GM19468 (cell line): ENCODE data around the gene EHD4.

Source experiments
- ATAC-seq: cut with Tn5 transposase; IDR thresholded peaks from one replicate; pipeline ENCODE4 v1.9.1; 2021; ENCODE audit warnings: mild to moderate bottlenecking, moderate library complexity, moderate number of reproducible peaks; ENCODE audit not compliant: unreplicated experiment; ENCODE audit errors: extremely low read depth

The EHD4 gene

DNA sequence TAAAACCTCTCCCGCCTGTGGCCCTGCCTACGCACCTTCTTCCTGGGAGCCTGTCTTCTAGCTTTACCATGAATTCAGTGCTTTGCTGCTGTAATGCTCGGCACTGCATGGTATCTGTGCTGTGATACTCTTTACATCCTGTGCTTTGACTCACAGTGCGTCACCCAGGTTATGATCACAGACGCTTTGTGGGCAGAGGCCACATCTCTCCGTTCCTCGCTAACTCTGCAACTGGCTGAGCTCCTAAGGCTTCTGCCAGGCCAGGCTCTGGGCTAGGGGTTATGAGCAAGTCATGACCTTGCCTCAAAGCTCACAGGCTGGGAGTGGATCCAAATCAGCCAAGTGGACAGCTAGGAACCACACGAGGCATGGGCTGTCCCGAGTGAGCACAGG is 101.7 kb downstream of the EHD4 start:
- ATAC-seq = no peak

DNA sequence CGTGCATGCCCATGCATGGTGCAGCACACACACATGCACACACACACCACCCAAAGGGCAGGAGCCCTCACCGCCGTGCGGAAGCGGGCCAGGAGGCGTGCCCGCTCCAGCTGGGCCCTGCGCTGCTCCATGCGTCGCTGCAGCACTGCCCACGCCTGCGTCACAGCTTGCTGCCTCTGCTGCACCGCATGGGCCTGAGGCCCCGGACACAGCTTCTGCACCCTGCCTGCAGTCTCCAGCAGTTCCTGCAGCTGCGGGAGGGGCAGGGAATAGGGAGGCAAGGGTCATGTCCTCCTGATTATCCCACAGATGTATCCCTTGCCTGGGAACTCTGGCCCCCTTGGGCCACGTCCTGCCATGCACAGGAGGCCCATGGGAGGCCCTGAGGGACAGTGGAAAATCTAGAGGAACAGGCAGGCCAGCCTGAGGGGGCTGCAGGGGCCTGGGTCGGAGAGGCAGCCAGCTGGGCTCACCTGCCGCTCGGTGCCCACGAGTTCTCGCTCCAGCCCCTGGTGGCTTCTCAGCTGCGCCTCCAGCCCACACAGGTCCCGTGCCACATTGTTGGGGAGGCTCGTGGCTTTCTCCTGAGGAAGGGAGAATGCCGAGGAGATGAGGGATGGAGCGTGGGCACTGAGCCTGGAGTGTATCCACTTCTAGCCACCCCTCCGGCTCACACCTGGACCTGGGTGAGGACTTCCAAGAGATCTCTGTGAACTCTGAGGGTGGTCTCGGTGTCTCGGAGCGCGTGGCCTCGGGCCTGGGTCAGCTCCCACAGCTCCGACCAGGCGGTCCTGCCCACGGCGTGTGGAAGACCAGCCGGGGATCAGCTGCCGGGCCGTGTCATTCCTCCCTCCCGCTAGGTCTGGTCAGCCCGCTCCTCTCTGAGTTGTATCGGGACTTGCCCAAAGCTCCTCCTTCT is 102.3 kb downstream of the EHD4 start:
- ATAC-seq = no peak

DNA sequence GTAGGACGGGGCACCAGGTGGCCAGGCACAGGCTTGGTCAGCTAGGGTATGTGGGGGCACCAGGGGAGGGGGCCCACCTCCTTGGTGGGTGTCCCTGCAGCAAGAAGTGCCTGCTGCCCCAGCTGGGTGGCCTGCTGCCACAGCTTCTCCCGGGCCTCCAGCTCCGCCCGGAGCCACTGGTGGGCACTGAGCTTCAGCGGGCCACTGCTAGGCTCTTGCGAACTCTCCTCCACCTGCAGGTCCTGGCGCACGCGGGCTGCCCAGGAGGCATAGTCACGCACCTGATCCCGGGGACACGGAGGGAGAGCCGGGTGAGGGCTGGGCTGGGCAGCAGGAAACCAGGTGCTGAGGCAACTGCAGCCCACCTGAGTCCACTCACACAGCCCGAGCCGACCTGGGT is 104.0 kb downstream of the EHD4 start:
- no peak for ATAC-seq

DNA sequence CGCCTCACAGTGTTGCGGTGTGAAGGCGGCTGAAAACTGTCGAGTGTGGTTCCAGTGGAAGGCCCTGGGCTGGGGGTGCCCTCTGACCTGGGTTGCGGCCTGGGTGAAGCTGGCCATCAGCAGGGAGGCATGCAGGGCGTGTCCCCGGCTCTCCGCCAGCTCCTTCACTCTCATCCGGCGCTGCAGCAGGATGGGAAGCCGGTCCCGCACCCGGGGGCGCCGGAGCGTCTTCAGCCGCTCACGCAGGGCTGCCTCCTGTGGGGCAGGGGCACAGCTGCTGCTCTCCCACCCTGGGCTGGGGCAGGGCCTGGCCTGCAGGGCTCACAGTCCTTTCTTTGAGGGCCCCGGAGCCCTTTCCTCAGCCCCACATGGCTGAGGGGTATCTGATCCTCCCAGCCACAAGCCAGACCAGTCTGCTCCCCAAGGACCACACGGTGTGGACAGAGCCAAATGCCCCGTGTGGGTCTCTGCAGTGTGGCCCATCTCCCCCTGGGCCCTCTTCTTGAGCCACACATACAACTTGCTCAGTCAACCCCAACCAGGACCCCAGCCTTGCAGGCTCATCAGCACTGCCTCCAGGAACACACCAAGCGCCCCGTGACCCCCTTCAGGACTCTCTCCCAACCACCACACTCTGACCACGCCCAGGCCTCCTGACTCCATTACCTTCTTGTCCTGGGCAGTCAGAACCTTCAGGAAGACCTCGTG is 105.3 kb downstream of the EHD4 start:
- ATAC-seq = no peak

DNA sequence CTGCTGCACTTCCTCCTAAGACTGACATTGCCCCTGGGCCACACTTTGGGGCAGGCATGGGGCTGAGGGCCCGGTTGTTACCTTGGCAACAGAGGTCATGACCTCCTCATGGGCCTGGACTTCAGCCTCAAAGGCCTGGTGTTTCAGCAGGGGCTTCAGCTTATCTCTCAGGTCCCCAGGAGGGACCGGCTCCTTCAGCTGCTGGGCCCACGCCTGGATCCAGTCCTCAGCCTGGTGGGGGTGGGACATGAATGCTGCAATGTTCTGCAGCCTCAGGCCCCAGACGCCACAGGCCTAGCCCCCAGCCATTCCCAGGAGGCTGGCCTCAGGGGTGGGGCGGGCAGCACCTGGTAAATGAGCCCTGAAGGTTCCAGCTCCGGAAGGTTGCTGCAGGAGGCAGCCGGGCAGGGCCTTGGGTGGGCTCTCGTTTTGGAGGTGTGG is 106.1 kb downstream of the EHD4 start:
- ATAC-seq = no peak

DNA sequence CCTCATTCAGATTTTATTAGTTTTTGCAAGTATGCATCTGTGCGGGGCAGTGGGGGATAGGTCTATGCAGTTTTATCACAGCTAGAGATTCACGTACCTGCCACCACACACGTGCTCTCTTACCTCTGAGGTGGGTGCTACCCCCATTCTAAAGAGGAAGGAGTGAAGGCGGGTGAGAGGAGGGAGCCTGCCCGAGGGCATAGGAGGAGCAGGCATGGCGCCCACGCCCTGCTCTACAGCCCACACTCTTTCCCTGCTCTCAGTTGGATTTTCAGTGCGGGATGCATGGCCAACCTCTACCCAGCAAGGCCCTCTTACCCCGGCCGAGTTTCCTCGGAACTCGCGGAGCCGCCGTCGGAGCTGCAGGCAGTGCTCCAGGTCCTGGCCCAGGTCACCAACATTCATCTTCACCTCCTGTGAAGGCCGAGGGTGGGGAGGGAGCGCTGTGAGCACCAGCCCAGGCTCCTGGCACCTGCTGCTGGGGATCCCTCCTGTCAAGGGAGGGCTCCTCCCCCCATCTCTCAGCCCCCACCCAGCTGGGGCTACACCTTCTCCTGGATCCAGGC is 106.8 kb downstream of the EHD4 start:
- no peak for ATAC-seq

DNA sequence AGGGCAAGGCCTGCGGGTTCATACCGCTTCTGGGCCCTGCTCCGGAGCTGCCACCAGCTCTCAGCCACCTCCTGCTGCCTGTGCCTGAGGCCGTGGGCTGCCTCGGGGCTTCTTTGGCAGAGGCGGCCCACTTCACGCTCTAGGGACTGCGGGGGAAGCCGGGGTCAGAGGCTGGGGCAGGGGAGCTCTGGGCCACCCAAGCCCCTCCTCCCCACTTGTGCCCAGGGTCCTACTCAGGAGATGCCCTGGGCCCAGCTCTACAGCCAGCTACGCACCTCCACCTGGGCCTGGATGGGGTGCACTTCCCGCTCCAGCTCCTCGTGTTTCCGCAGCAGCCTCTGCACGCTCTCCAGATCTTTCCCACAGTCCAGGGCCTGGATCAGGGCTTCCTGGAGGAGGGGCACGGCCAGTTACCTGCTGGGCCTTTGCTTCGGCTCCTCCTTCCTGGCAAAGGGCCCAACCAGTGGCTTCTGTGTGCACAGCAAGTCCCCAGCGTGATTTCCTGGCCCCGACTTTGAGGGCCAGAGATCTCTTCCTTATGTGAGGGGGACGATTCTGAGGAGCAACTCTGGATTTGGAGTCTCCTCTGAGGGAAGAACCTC is 109.7 kb downstream of the EHD4 start:
- no peak for ATAC-seq

DNA sequence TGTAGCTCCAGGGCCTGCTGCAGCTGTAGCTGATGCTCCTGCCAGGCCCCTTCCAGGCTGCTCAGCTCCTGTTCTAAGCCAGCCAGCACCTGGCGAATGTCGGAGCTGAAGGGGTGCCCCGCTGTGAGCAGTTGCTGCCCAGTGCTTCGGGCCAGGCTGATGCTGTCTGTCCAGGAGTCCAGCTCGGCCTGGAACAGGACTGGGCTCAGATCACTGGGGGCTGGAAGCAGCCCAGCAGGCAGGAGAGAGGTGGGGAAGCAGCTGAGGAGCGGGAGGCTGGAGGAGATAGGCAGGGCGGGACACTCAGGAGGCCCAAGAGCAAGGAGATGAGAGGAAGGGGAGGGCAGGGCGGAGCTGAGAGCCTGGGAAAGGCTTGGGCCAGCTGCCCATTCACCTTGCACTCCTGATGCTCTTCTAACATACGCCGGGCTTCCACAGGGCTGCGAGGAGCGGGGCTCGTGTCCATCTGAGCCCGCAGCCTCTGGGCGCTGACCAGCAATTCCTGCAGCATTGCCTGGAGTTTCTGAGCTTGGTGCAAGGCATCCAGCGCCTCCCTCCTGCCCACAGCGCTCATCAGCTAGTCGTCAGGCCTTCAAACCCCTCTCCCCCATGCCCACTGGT is 110.5 kb downstream of the EHD4 start:
- no peak for ATAC-seq

DNA sequence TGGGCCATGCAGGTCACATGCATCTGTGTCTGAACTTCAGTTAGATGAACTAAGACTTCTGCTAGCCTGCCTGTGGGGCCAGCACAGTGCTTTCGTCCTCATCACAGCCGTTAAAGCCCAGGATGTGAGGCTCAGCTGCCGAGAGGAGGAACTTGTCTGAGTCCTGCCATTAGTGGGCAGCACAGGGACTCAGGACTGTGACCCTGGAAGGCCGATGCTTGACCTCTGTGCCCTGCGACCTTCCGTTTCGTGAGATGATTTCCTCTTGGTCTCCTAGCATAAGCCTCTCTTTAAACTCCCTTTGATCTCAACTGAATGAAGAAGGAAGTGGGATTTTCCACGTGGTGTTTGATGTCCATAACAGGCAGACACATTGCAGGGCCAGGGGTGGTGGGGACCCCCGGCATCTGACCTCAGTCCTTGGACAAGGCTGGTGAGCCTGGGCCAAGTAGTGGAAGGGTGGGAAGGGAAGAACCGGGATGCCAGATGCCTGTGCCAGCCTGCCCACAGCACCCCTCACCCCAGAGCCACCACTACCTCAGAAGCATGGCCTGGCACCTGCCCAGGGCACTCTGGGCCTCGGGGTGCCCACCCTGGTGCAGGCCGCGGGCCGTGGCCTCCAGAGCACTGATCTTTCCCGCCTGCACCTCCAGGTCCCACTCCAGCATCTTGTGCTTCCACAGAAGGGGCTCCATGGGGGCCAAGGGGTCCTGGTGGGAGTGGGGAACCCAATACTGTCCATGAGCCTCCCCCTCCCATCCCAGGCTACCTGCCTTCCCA is 112.1 kb downstream of the EHD4 start:
- no peak for ATAC-seq

DNA sequence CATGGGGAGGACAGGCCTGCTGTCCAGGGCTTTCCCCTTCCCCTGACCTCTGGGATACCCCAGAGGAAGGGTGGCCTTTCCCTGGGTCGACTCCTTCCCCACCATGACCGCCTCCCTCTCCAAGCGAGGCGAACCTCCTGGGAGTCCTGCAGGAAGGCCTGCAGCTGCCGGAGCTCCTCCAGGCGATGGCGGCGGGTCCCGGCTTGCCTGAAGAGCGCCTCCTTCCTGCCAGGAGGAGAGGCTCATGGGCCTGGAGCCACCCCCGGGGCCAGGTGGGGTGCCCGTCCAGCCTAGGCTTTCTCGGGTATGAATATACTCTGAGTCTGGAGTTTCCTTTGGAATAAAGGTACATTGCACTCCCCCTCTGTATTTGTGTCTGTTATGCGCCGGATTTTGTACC is 113.6 kb downstream of the EHD4 start:
- no peak for ATAC-seq

DNA sequence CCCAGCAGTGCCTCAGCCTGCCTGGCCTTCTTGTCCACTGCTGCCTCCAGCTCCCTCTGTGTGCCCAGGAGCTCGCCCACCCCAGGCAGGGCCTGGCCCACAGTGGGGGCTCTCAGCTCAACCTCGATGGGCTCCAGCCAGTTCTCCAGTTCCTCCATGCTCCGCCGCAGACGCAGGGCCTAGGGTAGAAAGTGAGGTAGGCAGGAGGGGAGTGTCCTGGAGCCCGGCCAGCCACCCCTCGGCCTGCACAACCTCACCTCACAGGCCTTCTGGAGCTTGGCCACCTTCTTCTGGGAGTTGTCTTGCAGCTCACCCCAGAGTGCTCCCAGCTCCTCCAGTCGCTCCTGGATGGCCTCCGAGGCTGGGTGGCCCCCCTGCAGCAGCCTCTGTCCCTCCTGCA is 115.0 kb downstream of the EHD4 start:
- no peak for ATAC-seq

DNA sequence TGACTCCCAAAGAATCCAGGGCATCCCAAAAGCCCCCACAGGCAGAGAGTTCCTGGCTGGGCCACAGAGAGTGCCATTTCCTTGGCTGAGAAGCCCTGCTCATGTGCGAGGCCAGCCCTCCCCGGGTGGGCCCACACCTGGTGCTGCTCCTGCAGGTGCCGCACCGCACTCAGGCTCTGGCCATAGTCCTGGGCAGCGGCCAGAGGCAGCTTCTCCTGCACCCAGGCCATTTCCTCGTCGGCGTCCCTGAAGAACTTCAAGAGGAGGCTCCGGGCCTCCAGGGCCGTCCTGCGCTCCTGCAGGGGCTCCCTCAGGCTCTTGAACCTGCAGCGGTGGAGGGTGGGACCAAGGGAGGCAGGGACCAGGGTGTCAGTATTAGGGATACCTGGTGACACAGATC is 115.6 kb downstream of the EHD4 start:
- no peak for ATAC-seq

DNA sequence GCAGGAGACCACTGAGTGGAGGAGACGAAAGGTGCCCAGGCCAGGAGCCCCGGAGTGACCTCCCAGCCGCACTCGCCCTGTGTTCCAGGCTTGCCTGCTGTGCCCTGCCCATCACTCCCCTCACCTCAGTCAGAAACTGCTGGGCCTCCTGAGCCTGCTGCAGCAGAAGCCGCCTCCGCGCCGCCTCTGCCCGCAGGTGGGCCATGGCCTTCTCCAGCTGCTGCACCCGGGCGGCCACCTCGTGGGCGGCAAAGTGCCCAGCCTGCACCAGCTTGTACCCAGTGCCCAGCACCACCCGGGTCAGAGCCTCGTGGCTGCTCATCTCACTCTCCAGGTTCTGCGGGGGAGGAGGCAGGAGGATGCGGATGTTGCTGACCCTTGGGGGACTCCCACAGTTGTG is 116.1 kb downstream of the EHD4 start:
- no peak for ATAC-seq

DNA sequence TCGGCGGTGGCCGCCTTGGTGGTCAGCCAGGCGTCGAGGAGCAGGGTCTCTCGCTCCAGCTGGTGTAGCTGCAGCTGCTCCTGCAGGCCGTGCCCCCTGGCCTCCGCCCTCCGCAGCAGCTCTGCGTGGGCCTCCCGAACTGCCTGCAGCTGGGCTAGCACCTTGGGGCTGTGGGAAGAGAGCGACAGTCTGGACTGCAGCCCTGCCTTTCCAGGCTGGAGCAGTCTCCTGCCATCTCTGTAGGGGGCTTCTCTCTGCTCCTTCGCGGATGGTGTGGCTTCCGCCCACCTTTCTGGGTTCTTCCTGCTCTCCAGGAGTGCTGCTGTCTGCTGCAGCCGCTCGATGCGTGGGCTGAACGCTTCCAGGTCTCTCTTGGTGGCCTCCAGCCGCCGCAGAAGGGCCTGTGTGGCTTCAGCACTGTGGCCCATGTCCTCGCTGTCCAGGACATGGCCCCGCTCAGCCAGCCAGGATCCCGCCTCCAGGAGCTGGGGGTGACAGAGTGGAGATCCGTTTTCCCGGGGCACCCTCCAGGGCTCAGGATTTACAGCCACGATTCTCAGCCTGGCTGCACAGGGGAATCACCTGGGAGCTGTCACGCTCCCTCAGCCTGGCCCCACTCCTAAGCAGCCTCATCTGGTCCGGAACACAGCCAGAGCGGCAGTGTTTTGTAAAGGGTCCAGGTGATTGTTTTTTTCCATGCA is 116.9 kb downstream of the EHD4 start:
- no peak for ATAC-seq

DNA sequence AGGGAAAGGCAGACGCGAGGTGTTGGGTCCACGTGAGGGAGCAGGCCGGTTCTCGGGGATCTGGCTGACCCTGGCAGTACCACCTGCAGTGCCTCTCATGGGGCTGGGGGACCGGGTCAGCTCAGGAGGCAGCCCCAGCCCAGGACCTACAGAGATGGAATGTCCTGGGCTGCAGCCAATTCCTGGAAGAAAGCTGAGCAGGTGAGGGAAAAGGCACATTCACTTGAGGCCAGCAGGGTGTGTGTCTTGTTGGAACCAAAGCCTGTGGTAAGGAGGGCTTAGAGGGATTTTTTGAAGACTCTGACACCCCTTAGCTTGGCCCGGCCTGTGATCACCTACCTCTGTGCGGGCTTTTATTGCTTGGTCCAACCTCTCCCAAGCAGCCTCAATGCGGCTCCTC is 117.9 kb downstream of the EHD4 start:
- ATAC-seq = no peak

DNA sequence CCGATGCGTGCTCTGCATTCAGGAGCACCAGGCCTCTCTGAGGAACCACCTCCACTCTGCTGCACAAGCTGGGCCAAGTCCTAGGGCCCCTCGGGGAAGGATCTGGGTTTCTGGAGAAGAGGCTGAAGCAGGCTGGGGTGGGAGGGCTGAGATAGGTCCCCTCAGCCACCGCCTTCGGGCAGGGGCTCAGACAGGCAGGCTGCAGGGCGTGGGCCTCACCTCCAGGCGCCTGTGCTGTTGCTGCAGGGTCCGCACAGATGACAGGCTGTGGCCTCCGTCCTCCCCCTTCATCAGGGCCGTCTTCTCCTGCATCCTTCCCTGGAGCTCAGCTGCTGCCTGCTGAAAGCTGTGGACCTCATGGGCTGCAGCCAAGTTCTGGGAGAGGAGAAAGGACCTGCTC is 118.5 kb downstream of the EHD4 start:
- no peak for ATAC-seq

DNA sequence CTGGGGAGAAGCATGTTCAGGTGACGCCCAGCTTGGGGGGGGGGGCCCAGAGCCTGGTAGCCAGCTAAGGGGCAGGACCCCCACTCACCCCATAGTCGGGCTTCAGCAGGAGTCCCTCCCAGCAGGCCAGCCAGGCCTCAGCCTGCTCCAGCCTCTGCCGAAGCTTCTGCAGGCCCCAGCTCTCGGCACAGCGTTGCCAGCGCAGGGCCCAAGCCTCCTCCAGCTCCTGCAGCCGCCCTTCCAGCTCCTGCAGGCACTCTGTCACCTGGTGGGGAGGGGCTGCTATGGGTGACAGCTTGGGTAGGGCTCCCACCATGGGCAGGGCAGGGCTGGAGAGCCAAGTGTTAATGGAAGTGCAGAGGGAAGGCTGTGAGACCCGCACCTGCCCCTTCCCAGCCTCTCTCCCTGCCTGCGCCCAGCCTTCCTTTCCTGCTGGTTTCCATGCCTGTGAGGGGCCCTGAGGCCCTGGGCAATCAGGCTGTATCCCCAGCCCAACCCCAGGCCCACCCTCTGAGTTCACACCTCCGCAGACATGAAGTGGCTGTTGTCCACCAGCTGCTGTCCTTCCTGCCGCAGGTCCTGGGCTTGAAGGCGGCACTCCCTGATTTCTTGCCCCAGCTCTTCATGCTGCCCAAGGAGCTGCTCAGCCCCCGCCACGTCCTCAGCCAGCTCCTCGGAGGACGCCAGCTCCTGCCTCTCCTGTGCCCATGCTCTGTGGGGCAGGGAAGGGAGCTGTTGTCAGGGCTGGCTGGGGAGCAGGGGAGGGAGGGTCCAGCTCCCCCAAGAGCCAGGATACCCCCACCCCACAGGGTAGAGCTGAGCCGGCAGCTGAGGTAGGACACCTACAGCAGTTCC is 119.4 kb downstream of the EHD4 start:
- no peak for ATAC-seq

DNA sequence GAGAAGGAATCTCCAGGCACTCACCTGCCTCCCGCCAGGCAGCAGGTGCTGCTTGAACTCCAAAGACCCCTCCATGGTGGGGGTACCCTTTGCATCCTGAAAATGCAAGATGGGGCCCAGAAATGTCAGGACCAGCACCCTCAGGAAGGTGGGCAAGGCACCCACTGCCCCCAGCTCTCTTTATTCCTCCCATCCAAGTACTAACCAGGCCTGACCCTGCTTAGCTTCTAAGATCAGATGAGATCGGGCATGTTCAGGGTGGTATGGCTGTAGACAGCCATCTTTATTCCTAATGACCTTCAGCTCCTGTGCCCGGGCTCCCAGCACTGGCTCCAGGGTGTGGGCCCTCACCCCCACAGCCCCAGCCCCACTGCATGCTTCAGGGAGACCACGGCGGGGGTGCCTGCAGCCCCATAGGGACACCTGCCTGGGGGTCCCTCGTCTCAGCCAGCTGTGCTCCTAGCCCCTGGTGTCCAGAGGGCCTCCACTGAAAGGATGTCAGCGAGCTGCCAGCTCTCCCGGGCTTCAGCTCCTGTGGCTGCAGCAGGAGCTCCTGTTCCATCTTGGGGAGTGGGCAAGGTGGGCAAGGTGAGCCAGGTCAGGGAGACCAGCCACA is 120.5 kb downstream of the EHD4 start:
- ATAC-seq = no peak
